ENCODE measurements around the gene DDX11. TPM values are rescaled to one million over a fixed set of nuclear protein-coding genes. Genes with fewer than 3 reads are reported as not detected.

DDX11 gene
- total RNA-seq, 4 donors from 2014 or later = 2.6 to 36.2 (median 14.8) TPM

GRCh38 chr12:31034372-31034771, 39.3 kb upstream of the DDX11 start:
- TF ChIP-seq CTCF (IDR thresholded peaks at IDR 0.05; ENCODE audit: low read depth) = no peak

GRCh38 chr12:31035226-31035625, 38.4 kb upstream of the DDX11 start:
- TF ChIP-seq CTCF (IDR thresholded peaks at IDR 0.05; ENCODE audit: low read depth) = no peak

DNA sequence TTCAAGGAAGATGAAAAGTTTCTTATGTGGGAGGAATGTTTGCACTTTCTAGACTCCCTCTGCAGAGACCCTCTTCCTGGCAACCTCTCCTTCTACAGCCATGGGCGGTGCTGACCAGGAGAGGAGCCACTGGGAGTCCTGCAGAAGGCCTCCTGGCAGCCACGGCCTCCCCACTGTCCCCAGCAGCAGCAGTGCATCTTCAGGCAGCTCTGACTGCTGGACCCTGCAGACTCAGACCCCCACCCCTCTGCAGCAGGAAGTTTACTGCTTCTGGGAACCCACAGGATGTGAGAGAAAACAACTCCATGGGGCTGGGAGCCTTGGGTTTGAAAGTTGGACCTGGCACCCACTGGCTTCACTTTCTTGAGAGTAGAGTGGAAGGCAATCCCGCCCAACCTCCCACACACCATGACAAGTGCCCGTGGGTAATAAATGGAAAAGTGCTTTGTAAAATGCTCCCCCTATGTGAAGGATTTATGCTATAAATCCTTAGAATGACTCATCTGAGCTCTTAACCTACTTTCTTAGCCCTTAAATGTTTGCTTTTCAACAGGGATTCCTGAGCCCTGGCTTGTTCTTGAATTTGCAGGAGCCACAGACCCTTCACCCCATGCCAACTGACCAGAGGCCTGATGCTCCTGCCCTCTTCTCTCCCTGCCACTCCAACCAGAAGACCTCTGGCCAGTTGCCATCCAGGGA, 37.5 kb upstream of the DDX11 start:
- TF ChIP-seq CTCF (IDR thresholded peaks at IDR 0.05; ENCODE audit: low read depth) = no peak

GRCh38 chr12:31037028-31037427, 36.6 kb upstream of the DDX11 start:
- no peak for TF ChIP-seq CTCF (IDR thresholded peaks at IDR 0.05; ENCODE audit: low read depth)

- no peak for TF ChIP-seq CTCF (IDR thresholded peaks at IDR 0.05; ENCODE audit: low read depth)
Measured at GRCh38 chr12:31037931-31038330, 35.7 kb upstream of the DDX11 start.

- TF ChIP-seq CTCF (IDR thresholded peaks at IDR 0.05; ENCODE audit: low read depth) = no peak
Measured at GRCh38 chr12:31041033-31041564, 32.6 kb upstream of the DDX11 start.

- no peak for TF ChIP-seq CTCF (IDR thresholded peaks at IDR 0.05; ENCODE audit: low read depth)
Measured at GRCh38 chr12:31057671-31058070, 16.0 kb upstream of the DDX11 start.

Measured in subcutaneous adipose tissue (tissue), 4 donors.